H1 (cell line): Measurements from ENCODE around the gene TNFSF12. TPM values are rescaled to one million over a fixed set of nuclear protein-coding genes. Genes with fewer than 3 reads are reported as not detected.
A peak's percentile ranks its signal among the peaks of the same experiment; 100 is the strongest.

Experiments used
- CEBPB ChIP-seq: IDR thresholded peaks from 2 replicates; pipeline ENCODE4 v1.6.1; 2012; ENCODE audit warnings: low read depth, low read length
- CTCF ChIP-seq, 3 experiments: IDR thresholded peaks; 1 replicate in 2 of 3; 2 replicates in 1 of 3; pipeline versions ENCODE4 v1.5.1 to v1.6.1; 2011; ENCODE audit warnings: low read length in 3 of 3, mild to moderate bottlenecking in 3 of 3, inconsistent platforms in 2 of 3, low read depth in 1 of 3, moderate library complexity in 1 of 3; ENCODE audit not compliant: insufficient read depth in 1 of 3; ENCODE audit errors: control extremely low read depth in 1 of 3
- RAD21 ChIP-seq, 2 experiments: IDR thresholded peaks in 1 of 2; conservative IDR thresholded peaks in 1 of 2; 2 replicates each; pipeline ENCODE4 v1.6.1; 2011; ENCODE audit warnings: low read depth in 2 of 2, low read length in 2 of 2, improper control_type of control experiment in 1 of 2, inconsistent platforms in 1 of 2, mild to moderate bottlenecking in 1 of 2, moderate library complexity in 1 of 2
- YY1 ChIP-seq: IDR thresholded peaks from 2 replicates; pipeline ENCODE4 v1.6.1; 2011; ENCODE audit warnings: low read depth, mild to moderate bottlenecking, low read length
- polyA plus RNA-seq, 7 experiments: library from polyadenylated mRNA; depleted of rRNA in 3 of 7; stranded (reverse) in 5 of 7; unstranded in 2 of 7; fragments of >200 nt in 5 of 7; fragments of 200-250 nt in 2 of 7; gene quantifications; 1 replicate in 5 of 7; 2 replicates in 1 of 7; 4 replicates in 1 of 7; pipeline versions ENCODE4 v1.2.1 to v1.2.3, GENCODE V29; 2011 to 2013; ENCODE audit warnings: missing spikeins in 2 of 7, mixed read lengths in 2 of 7
- total RNA-seq: library from RNA; stranded (reverse); fragmentation: NEBNext Ultra II Directional; extraction: Animal tissue kit (Norgen Biotek cat#: 25700); gene quantifications from 2 replicates; pipeline ENCODE4 v1.2.1, GENCODE V29; 2021

Gene TNFSF12
- total and polyA plus RNA-seq, 2 of the 8 experiments (the other 6 are each of a cell fraction or from before 2014, with no cell fraction given) = 7.2 to 9.6 TPM

GRCh38 chr17:7523033-7523432, 25.8 kb upstream of the TNFSF12 start (continued):
- TF ChIP-seq YY1 = peak; percentile 83
- TF ChIP-seq CEBPB = no peak
- TF ChIP-seq RAD21 (IDR thresholded peaks at IDR 0.05 in 1 of 2, conservative IDR thresholded peaks at IDR 0.05 in 1 of 2; ENCODE audit: low read depth in 2 of 2, low read length in 2 of 2) = peak; percentile 31 to 42; a peak in 2 of 4 replicates
- peak; percentile 32 to 76 (median 52) for TF ChIP-seq CTCF (IDR thresholded peaks at IDR 0.05; ENCODE audit: control extremely low read depth in 1 of 3, insufficient read depth in 1 of 3, low read depth in 1 of 3, low read length in 3 of 3)
